Neural cell (in vitro differentiated cells): Measurements from ENCODE around the gene LDLR.

Experiments
- CTCF ChIP-seq: fragments of 450-650 bp; IDR thresholded peaks from 2 replicates; pipeline ENCODE4 v1.5.1; 2014; ENCODE audit warnings: antibody characterized with exemption, mild to moderate bottlenecking, moderate library complexity; ENCODE audit not compliant: poor library complexity, severe bottlenecking
- EP300 ChIP-seq: fragments of 450-650 bp; conservative IDR thresholded peaks from 2 replicates; pipeline ENCODE4 v1.6.1; 2014; ENCODE audit warnings: antibody characterized with exemption, mild to moderate bottlenecking, moderate library complexity; ENCODE audit not compliant: poor library complexity, severe bottlenecking
- EZH2 ChIP-seq: fragments of 200-600, 300-800 bp; shearing (Covaris generic), sonication (generic); IDR thresholded peaks from 2 replicates; pipeline ENCODE4 v1.6.1; 2014; ENCODE audit warnings: antibody characterized with exemption, low read length, borderline replicate concordance, mild to moderate bottlenecking; ENCODE audit not compliant: insufficient read depth, poor library complexity, severe bottlenecking
- MXI1 ChIP-seq: fragments of 450-650 bp; conservative IDR thresholded peaks from 2 replicates; pipeline ENCODE4 v1.6.1; 2014; ENCODE audit warnings: antibody characterized with exemption, mild to moderate bottlenecking; ENCODE audit not compliant: poor library complexity, severe bottlenecking
- REST ChIP-seq: IDR thresholded peaks from 2 replicates; pipeline ENCODE4 v1.6.1; 2012; ENCODE audit warnings: borderline replicate concordance

DNA sequence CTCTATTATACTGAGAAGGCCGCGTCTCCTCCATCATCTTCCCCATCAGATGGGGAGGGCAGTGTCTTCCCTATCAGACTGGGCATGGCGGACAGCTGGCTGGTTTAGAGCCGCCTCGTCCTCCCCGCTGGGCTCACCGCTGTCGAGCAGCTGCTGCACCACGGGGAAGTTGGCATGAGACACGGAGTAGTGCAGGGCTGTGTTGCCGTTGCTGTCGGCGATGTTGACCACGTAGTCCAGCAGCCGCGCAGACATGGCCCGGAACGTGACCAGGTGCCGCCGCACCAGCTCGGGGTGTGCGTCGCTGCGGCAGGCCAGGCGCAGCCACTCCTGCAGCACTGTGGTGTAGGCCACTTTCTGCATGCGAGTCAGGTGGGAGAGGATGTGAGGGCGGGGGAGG lies 85.1 kb downstream of the LDLR start:
- TF ChIP-seq EZH2, result no peak
- TF ChIP-seq CTCF, result no peak
- TF ChIP-seq REST, result no peak
- no peak for TF ChIP-seq MXI1
- TF ChIP-seq EP300, result no peak
